ENCODE results near the gene ANK3.

GRCh38 chr10:60409202-60409601 lies 19.5 kb upstream of the ANK3 start:
- no peak for TF ChIP-seq POLR2AphosphoS5 (IDR thresholded peaks at IDR 0.05; ENCODE audit: low read depth, low read length)
- TF ChIP-seq FOXP2 (optimal IDR thresholded peaks at IDR 0.05; ENCODE audit: borderline replicate concordance, extremely low read depth, extremely low read length, insufficient read depth): no peak
- no peak for TF ChIP-seq REST (IDR thresholded peaks at IDR 0.05; ENCODE audit: insufficient read depth in 1 of 2, low read depth in 2 of 2, low read length in 2 of 2)
